IMR-90 (cell line): ENCODE measurements around the gene GBE1. TPM values are rescaled to one million over a fixed set of nuclear protein-coding genes. Genes with fewer than 3 reads are reported as not detected.

Experiments
- ATAC-seq: fragments of 200-7000 bp; cut with Tn5 transposase; 2 replicates; pipeline ENCODE4 v1.9.1; 2020; ENCODE audit warnings: low read depth, mild to moderate bottlenecking, moderate library complexity
- BruUV-seq: library from RNA; stranded (reverse); fragments of 400-500 nt; replicated peaks from 2 replicates; lab custom pipeline; 2021; lab: Mats Ljungman, UMichigan
- CTCF ChIA-PET: fragments of 300-600 bp; formaldehyde crosslinking; extraction: SDS; loops from one replicate; lab custom pipeline; 2021; ENCODE audit warnings: antibody characterized with exemption; lab: Yijun Ruan, JAX
- POLR2A ChIA-PET: fragments of 300-600 bp; sonication (Branson Sonifier 250); formaldehyde crosslinking; loops from one replicate; lab custom pipeline; 2022; ENCODE audit warnings: antibody characterized with exemption; ENCODE audit not compliant: unreplicated experiment; lab: Charles Lee
- DNase-seq: peaks from one replicate; pipeline ENCODE4 v3.0.0; 2013
- H2AFZ ChIP-seq: replicated peaks from 2 replicates; pipeline ENCODE3; 2013; ENCODE audit warnings: low read length, mild to moderate bottlenecking; ENCODE audit not compliant: poor library complexity
- H2AK5ac ChIP-seq: 2 replicates; pipeline ENCODE4 v1.6.1; 2013; ENCODE audit warnings: low read depth, low read length, inconsistent platforms
- H2AK9ac ChIP-seq: replicated peaks from 2 replicates; pipeline ENCODE3; 2013; ENCODE audit warnings: mild to moderate bottlenecking, low read depth, low read length, moderate library complexity; ENCODE audit not compliant: poor library complexity
- H2BK120ac ChIP-seq: 2 replicates; pipeline ENCODE4 v1.6.1; 2013; ENCODE audit warnings: low read depth, low read length, inconsistent platforms
- H2BK15ac ChIP-seq: 3 replicates; pipeline ENCODE4 v1.6.1; 2013; ENCODE audit warnings: low read depth, low read length, inconsistent platforms
- H2BK20ac ChIP-seq: 2 replicates; pipeline ENCODE4 v1.6.1; 2013; ENCODE audit warnings: low read depth, mild to moderate bottlenecking, inconsistent platforms, low read length, moderate library complexity
- H2BK5ac ChIP-seq: 2 replicates; pipeline ENCODE4 v1.6.1; 2013; ENCODE audit warnings: mild to moderate bottlenecking, low read depth, low read length, inconsistent platforms; ENCODE audit not compliant: poor library complexity, severe bottlenecking
- H3K14ac ChIP-seq: replicated peaks from 2 replicates; pipeline ENCODE4 v1.6.1; 2013; ENCODE audit warnings: low read depth, low read length, inconsistent platforms
- H3K18ac ChIP-seq: 2 replicates; pipeline ENCODE4 v1.6.1; 2013; ENCODE audit warnings: low read depth, low read length, control low read depth
- H3K23ac ChIP-seq: 2 replicates; pipeline ENCODE4 v1.6.1; 2013; ENCODE audit warnings: low read depth, low read length, inconsistent platforms
- H3K27ac ChIP-seq: 2 replicates; pipeline ENCODE4 v1.5.1; 2013; ENCODE audit warnings: mild to moderate bottlenecking, control low read depth, low read length; ENCODE audit not compliant: insufficient read depth
- H3K27me3 ChIP-seq: 2 replicates; pipeline ENCODE4 v1.6.1; 2013; ENCODE audit warnings: low read length; ENCODE audit not compliant: control insufficient read depth, insufficient read depth
- H3K36me3 ChIP-seq: 2 replicates; pipeline ENCODE4 v1.6.1; 2013; ENCODE audit warnings: low read length, mixed read lengths; ENCODE audit not compliant: control insufficient read depth, insufficient read depth
- H3K4ac ChIP-seq: 2 replicates; pipeline ENCODE4 v1.6.1; 2013; ENCODE audit warnings: low read depth, low read length, inconsistent platforms
- H3K4me1 ChIP-seq: 2 replicates; pipeline ENCODE4 v1.6.1; 2013; ENCODE audit warnings: low read length, mixed read lengths; ENCODE audit not compliant: control insufficient read depth, insufficient read depth
- H3K4me2 ChIP-seq: 2 replicates; pipeline ENCODE4 v1.6.1; 2013; ENCODE audit warnings: low read depth, mild to moderate bottlenecking, control low read depth, low read length, moderate library complexity
- H3K4me3 ChIP-seq: 2 replicates; pipeline ENCODE4 v1.5.1; 2013; ENCODE audit warnings: low read depth, mild to moderate bottlenecking, control low read depth, low read length, moderate library complexity; ENCODE audit not compliant: insufficient read depth
- H3K56ac ChIP-seq: 2 replicates; pipeline ENCODE4 v1.6.1; 2013; ENCODE audit warnings: low read length, inconsistent platforms; ENCODE audit not compliant: insufficient read depth; ENCODE audit errors: extremely low read depth
- H3K79me1 ChIP-seq, 2 experiments: 2 replicates each; pipeline ENCODE4 v1.6.1; 2013; ENCODE audit warnings: low read length in 2 of 2, inconsistent platforms in 1 of 2, low read depth in 1 of 2
- H3K9ac ChIP-seq: 2 replicates; pipeline ENCODE4 v1.6.1; 2013; ENCODE audit warnings: low read depth, low read length, control low read depth
- H3K9me1 ChIP-seq: 2 replicates; pipeline ENCODE4 v1.6.1; 2013; ENCODE audit warnings: low read length, inconsistent platforms; ENCODE audit not compliant: insufficient read depth
- H3K9me3 ChIP-seq: 2 replicates; pipeline ENCODE4 v1.6.1; 2013; ENCODE audit warnings: low read length; ENCODE audit not compliant: control insufficient read depth, insufficient read depth
- H4K20me1 ChIP-seq: 2 replicates; pipeline ENCODE4 v1.6.1; 2013; ENCODE audit warnings: low read length, inconsistent platforms; ENCODE audit not compliant: insufficient read depth
- H4K5ac ChIP-seq: 2 replicates; pipeline ENCODE4 v1.6.1; 2013; ENCODE audit warnings: mild to moderate bottlenecking, low read depth, low read length, control low read depth
- H4K8ac ChIP-seq, 2 experiments: 2 replicates each; pipeline ENCODE4 v1.6.1; 2013; ENCODE audit warnings: low read depth in 2 of 2, low read length in 2 of 2, control low read depth in 1 of 2, inconsistent platforms in 1 of 2
- H4K91ac ChIP-seq: 2 replicates; pipeline ENCODE4 v1.6.1; 2013; ENCODE audit warnings: low read depth, low read length, inconsistent platforms; ENCODE audit not compliant: insufficient read depth
- CEBPB ChIP-seq: IDR thresholded peaks from 2 replicates; pipeline ENCODE4 v1.6.1; 2012; ENCODE audit warnings: low read depth, low read length, improper control_type of control experiment
- FOS ChIP-seq: fragments of 150-350 bp; IDR thresholded peaks from 2 replicates; pipeline ENCODE4 v1.6.1; 2016; ENCODE audit warnings: low read depth, low read length
- MAZ ChIP-seq: IDR thresholded peaks from 2 replicates; pipeline ENCODE4 v1.6.1; 2012; ENCODE audit warnings: low read depth, mild to moderate bottlenecking, low read length, improper control_type of control experiment, moderate library complexity, borderline replicate concordance
- MXI1 ChIP-seq: IDR thresholded peaks from 2 replicates; pipeline ENCODE4 v1.6.1; 2012; ENCODE audit warnings: low read depth, mild to moderate bottlenecking, low read length, moderate library complexity, borderline replicate concordance
- RAD21 ChIP-seq: IDR thresholded peaks from 2 replicates; pipeline ENCODE4 v1.6.1; 2012; ENCODE audit warnings: low read length, improper control_type of control experiment
- RCOR1 ChIP-seq: IDR thresholded peaks from 2 replicates; pipeline ENCODE4 v1.6.1; 2012; ENCODE audit warnings: mild to moderate bottlenecking, low read length, improper control_type of control experiment; ENCODE audit not compliant: insufficient replicate concordance
- SMC3 ChIP-seq: fragments of 150-350 bp; IDR thresholded peaks from 2 replicates; pipeline ENCODE4 v1.6.1; 2016; ENCODE audit warnings: low read depth, mild to moderate bottlenecking, antibody characterized with exemption, low read length, moderate library complexity
- WGBS, 2 experiments: methylation state at CpG; one replicate each; pipeline versions ENCODE4 v1.1.5 to v1.1.7; 2013; ENCODE audit warnings: missing lambda C conversion rate in 2 of 2; ENCODE audit not compliant: insufficient read length in 1 of 2; ENCODE audit errors: extremely low coverage in 2 of 2; 5-methylcytosine and 5-hydroxymethylcytosine counted together
- dilution Hi-C: fragments of 300-500 bp; cut with HindIII; formaldehyde crosslinking; loops from one replicate; pipeline ENCODE4 v1.14.3; 2018; ENCODE audit warnings: low sequenced_read_pairs; ENCODE audit not compliant: unreplicated experiment
- in situ Hi-C: fragments of 300-500 bp; cut with MboI; formaldehyde crosslinking; loops from 3 replicates; pipeline ENCODE4 v1.14.3; 2019; ENCODE audit warnings: low sequenced_read_pairs, inconsistent platforms, mixed read lengths
- intact Hi-C: fragments of 100-400 bp; cut with micrococcal nuclease; formaldehyde crosslinking; loops from 2 replicates; pipeline ENCODE4 v1.10.0; 2022
- polyA plus RNA-seq, 3 experiments: library from polyadenylated mRNA; depleted of rRNA; stranded (reverse); fragments of >200 nt; gene quantifications; 2 replicates each; pipeline ENCODE4 v1.2.3, GENCODE V29; 2012; ENCODE audit warnings: low replicate concordance in 1 of 3
- total RNA-seq: library from RNA; depleted of rRNA; stranded (reverse); fragments of >200 nt; gene quantifications from 2 replicates; pipeline ENCODE4 v1.2.3, GENCODE V29; 2012
- TF ChIP-seq, protein P1 (sequence below): conservative IDR thresholded peaks from 2 replicates; pipeline ENCODE4 v1.5.1; 2012; ENCODE audit warnings: mild to moderate bottlenecking, low read depth, low read length, improper control_type of control experiment
- TF ChIP-seq, protein P2 (sequence below): fragments of 150-350 bp; IDR thresholded peaks from 2 replicates; pipeline ENCODE4 v1.6.1; 2017; ENCODE audit warnings: mild to moderate bottlenecking, antibody characterized with exemption, low read length, low read depth

GBE1 gene
- total and polyA plus RNA-seq, 2 of the 4 experiments (the other 2 are of a cell fraction) = 36.7 to 90.3 TPM

DNA sequence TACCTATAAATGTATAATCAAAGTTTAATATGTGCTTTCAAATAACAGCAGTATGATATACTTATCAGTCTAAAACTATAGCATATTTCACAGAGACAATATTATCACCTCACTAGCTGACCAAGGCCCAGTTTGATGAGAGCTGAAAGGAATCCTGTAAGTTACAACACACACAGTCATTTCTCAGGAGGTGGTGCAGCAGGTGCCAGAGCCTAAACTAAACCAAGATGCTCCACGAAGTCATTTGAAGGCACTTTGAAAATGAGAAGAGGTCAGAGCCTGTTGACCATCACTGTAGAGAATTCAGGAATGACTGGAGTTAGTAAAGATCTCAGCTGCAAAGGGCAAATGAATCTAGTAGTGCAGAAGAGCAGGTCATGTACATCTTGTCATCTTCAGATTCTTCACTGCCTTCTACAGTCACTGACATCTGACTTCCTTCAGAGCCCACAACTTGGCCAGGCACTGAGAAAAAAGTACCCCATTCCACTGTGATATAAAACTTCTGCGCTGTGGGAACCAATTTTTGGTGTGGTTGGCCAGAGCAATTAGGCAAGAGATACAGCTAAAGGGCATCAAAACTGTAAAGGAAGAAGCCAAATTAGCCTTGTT, 7.9 kb downstream of the GBE1 start:
- in situ Hi-C loops = no loop called here
- TF ChIP-seq MXI1 = no peak
- no peak for TF ChIP-seq SMC3
- no peak for TF ChIP-seq FOS
- no peak for TF ChIP-seq MAZ
- no peak for TF ChIP-seq CEBPB
- TF ChIP-seq RCOR1 = no peak
- TF ChIP-seq, protein P1, sequence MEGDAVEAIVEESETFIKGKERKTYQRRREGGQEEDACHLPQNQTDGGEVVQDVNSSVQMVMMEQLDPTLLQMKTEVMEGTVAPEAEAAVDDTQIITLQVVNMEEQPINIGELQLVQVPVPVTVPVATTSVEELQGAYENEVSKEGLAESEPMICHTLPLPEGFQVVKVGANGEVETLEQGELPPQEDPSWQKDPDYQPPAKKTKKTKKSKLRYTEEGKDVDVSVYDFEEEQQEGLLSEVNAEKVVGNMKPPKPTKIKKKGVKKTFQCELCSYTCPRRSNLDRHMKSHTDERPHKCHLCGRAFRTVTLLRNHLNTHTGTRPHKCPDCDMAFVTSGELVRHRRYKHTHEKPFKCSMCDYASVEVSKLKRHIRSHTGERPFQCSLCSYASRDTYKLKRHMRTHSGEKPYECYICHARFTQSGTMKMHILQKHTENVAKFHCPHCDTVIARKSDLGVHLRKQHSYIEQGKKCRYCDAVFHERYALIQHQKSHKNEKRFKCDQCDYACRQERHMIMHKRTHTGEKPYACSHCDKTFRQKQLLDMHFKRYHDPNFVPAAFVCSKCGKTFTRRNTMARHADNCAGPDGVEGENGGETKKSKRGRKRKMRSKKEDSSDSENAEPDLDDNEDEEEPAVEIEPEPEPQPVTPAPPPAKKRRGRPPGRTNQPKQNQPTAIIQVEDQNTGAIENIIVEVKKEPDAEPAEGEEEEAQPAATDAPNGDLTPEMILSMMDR = no peak
- TF ChIP-seq, protein P2, sequence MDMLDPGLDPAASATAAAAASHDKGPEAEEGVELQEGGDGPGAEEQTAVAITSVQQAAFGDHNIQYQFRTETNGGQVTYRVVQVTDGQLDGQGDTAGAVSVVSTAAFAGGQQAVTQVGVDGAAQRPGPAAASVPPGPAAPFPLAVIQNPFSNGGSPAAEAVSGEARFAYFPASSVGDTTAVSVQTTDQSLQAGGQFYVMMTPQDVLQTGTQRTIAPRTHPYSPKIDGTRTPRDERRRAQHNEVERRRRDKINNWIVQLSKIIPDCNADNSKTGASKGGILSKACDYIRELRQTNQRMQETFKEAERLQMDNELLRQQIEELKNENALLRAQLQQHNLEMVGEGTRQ = no peak
- no peak for TF ChIP-seq RAD21
- Histone ChIP-seq H4K5ac (no peak overlapping the region), H3K27ac (no peak overlapping the region), H3K23ac (no peak overlapping the region), H2AFZ (no peak overlapping the region), H3K4me2 (no peak overlapping the region), H4K20me1 (peaks cover 2% of the 10 kb centered on the region; the same call in 1 of the 2 replicates), H3K56ac (no peak overlapping the region), H4K91ac (no peak overlapping the region), H3K14ac (no peak overlapping the region), H2AK9ac (no peak overlapping the region), H3K4me1 (peaks cover 13% of the 10 kb centered on the region), H3K27me3 (no peaks in the 10 kb centered on the region), H2BK20ac (no peak overlapping the region), H2BK5ac (no peak overlapping the region), H2BK15ac (no peak overlapping the region), H3K36me3 (peaks cover 5% of the 10 kb centered on the region; the same call in 1 of the 2 replicates), H2BK120ac (no peak overlapping the region), H3K4ac (no peak overlapping the region), H3K9me1 (no peaks in the 10 kb centered on the region), H3K18ac (no peak overlapping the region), H3K9ac (no peak overlapping the region), H2AK5ac (no peak overlapping the region), H3K9me3 (no peaks in the 10 kb centered on the region), H3K4me3 (no peak overlapping the region), H4K8ac (no peak overlapping the region), H3K79me1 (peaks cover 26 to 44% of the 10 kb centered on the region in 2 experiments)
- ATAC-seq (no peak), DNase-seq (no peak)
- intact Hi-C loops = no loop called here
- ChIA-PET POLR2A (no interaction called here), CTCF (no interaction called here)
- dilution Hi-C loops = no loop called here
- no TSS peak for BruUV-seq
- WGBS, 2 experiments = no CpG with 5 or more reads among the region's 2 CpGs
